H1 (cell line): Measurements from ENCODE around the gene TPBGL. TPM values are rescaled to one million over a fixed set of nuclear protein-coding genes. Genes with fewer than 3 reads are reported as not detected.

Experiments used
- CTCF ChIA-PET: fragments of 300-600 bp; sonication (Branson Sonifier 250); formaldehyde crosslinking; loops from one replicate; lab custom pipeline; 2021; ENCODE audit not compliant: partially characterized antibody; lab: Charles Lee
- POLR2A ChIA-PET: fragments of 300-600 bp; sonication (Branson Sonifier 250); formaldehyde crosslinking; loops from one replicate; lab custom pipeline; 2021; ENCODE audit warnings: inconsistent platforms; ENCODE audit not compliant: partially characterized antibody; lab: Charles Lee
- DNase-seq, 2 experiments: peaks; one replicate each; pipeline versions ENCODE4 v3.0.0 to v3.0.0-alpha.2; 2010 to 2022; ENCODE audit warnings: low spot score in 2 of 2, low read depth in 1 of 2, mixed read lengths in 1 of 2
- FAIRE-seq: peaks from 2 replicates; lab custom pipeline; 2011; peaks lifted over from hg19 to GRCh38; lab: Jason Lieb, UNC
- H2AFZ ChIP-seq: 2 replicates; pipeline ENCODE4 v1.8.1; 2012; ENCODE audit warnings: low read length, inconsistent platforms
- H2AK5ac ChIP-seq: 2 replicates; pipeline ENCODE4 v1.6.1; 2013; ENCODE audit warnings: low read depth, low read length
- H2BK120ac ChIP-seq: replicated peaks from 2 replicates; pipeline ENCODE3; 2013; ENCODE audit warnings: low read depth, low read length, inconsistent platforms
- H2BK12ac ChIP-seq: 2 replicates; pipeline ENCODE4 v1.6.1; 2013; ENCODE audit warnings: low read depth, low read length
- H2BK15ac ChIP-seq: 2 replicates; pipeline ENCODE4 v1.6.1; 2013; ENCODE audit warnings: low read length
- H2BK20ac ChIP-seq: 2 replicates; pipeline ENCODE4 v1.6.1; 2013; ENCODE audit warnings: low read length
- H2BK5ac ChIP-seq: 2 replicates; pipeline ENCODE4 v1.6.1; 2013; ENCODE audit warnings: low read depth, low read length
- H3K14ac ChIP-seq: 2 replicates; pipeline ENCODE4 v1.6.1; 2013; ENCODE audit warnings: inconsistent platforms; ENCODE audit not compliant: insufficient read length
- H3K18ac ChIP-seq: 2 replicates; pipeline ENCODE4 v1.6.1; 2013; ENCODE audit warnings: low read length; ENCODE audit errors: extremely low read depth
- H3K23ac ChIP-seq: 2 replicates; pipeline ENCODE4 v1.6.1; 2013; ENCODE audit warnings: inconsistent platforms; ENCODE audit not compliant: insufficient read length
- H3K23me2 ChIP-seq: 2 replicates; pipeline ENCODE4 v1.6.1; 2013; ENCODE audit warnings: low read depth, low read length
- H3K27ac ChIP-seq: 2 replicates; pipeline ENCODE4 v1.6.1; 2011; ENCODE audit warnings: low read depth, low read length, inconsistent platforms
- H3K27me3 ChIP-seq, 4 experiments: replicated peaks in 1 of 4; 1 replicate in 1 of 4; 2 replicates in 3 of 4; pipeline versions ENCODE4 v1.6.1 to v1.8.1; 2011 to 2013; ENCODE audit warnings: low read length in 3 of 4, mild to moderate bottlenecking in 3 of 4, inconsistent platforms in 2 of 4, mixed read lengths in 2 of 4, moderate library complexity in 1 of 4; ENCODE audit not compliant: control insufficient read depth in 3 of 4, insufficient read depth in 3 of 4; ENCODE audit errors: extremely low read depth in 1 of 4
- H3K36me3 ChIP-seq, 4 experiments: 2 replicates each; pipeline versions ENCODE4 v1.6.1 to v1.8.1; 2011 to 2013; ENCODE audit warnings: mild to moderate bottlenecking in 4 of 4, low read length in 3 of 4, moderate library complexity in 2 of 4, control low read depth in 1 of 4, inconsistent platforms in 1 of 4; ENCODE audit not compliant: insufficient read depth in 4 of 4, control insufficient read depth in 2 of 4
- H3K4ac ChIP-seq: replicated peaks from 2 replicates; pipeline ENCODE3; 2013; ENCODE audit warnings: low read length, low read depth, mixed read lengths, inconsistent platforms; ENCODE audit not compliant: insufficient read length
- H3K4me1 ChIP-seq, 4 experiments: replicated peaks in 1 of 4; 1 replicate in 1 of 4; 2 replicates in 3 of 4; pipeline versions ENCODE4 v1.6.1 to v1.8.1; 2011 to 2013; ENCODE audit warnings: low read length in 3 of 4, inconsistent platforms in 2 of 4, mixed read lengths in 1 of 4; ENCODE audit not compliant: insufficient read depth in 4 of 4, control insufficient read depth in 3 of 4
- H3K4me2 ChIP-seq, 2 experiments: 2 replicates each; pipeline versions ENCODE4 v1.6.1 to v1.8.1; 2011 to 2013; ENCODE audit warnings: low read depth in 2 of 2, low read length in 2 of 2, control low read depth in 1 of 2, inconsistent platforms in 1 of 2, mild to moderate bottlenecking in 1 of 2; ENCODE audit not compliant: insufficient read depth in 1 of 2
- H3K4me3 ChIP-seq, 4 experiments: fragments of 200-600, 300-600 bp in 1 of 4; sonication (generic), shearing (Covaris generic), sonication (Bioruptor Twin) in 1 of 4; 2 replicates each; pipeline versions ENCODE4 v1.5.1 to v1.8.1; 2011 to 2016; ENCODE audit warnings: low read length in 4 of 4, low read depth in 3 of 4, control low read depth in 2 of 4, inconsistent platforms in 2 of 4, mild to moderate bottlenecking in 2 of 4, mixed read lengths in 1 of 4, moderate library complexity in 1 of 4; ENCODE audit not compliant: insufficient read depth in 2 of 4; ENCODE audit errors: extremely low read depth in 1 of 4
- H3K56ac ChIP-seq: replicated peaks from 2 replicates; pipeline ENCODE3; 2013; ENCODE audit warnings: low read depth, mild to moderate bottlenecking, mixed read lengths, low read length, inconsistent platforms; ENCODE audit not compliant: insufficient read length
- H3K79me1 ChIP-seq: 2 replicates; pipeline ENCODE4 v1.6.1; 2013; ENCODE audit warnings: low read depth, low read length, control low read depth
- H3K79me2 ChIP-seq, 2 experiments: 2 replicates each; pipeline versions ENCODE4 v1.6.1 to v1.8.1; 2012 to 2013; ENCODE audit warnings: low read length in 2 of 2, mild to moderate bottlenecking in 2 of 2, inconsistent platforms in 1 of 2; ENCODE audit not compliant: insufficient read depth in 2 of 2, control insufficient read depth in 1 of 2
- H3K9ac ChIP-seq, 4 experiments: replicated peaks in 1 of 4; 1 replicate in 1 of 4; 2 replicates in 3 of 4; pipeline versions ENCODE4 v1.6.1 to v1.8.1; 2011 to 2013; ENCODE audit warnings: low read depth in 3 of 4, low read length in 3 of 4, control low read depth in 2 of 4, mild to moderate bottlenecking in 2 of 4, moderate library complexity in 2 of 4, inconsistent platforms in 1 of 4; ENCODE audit errors: extremely low read depth in 1 of 4
- H3K9me3 ChIP-seq, 2 experiments: 2 replicates each; pipeline versions ENCODE4 v1.6.1 to v1.8.1; 2012 to 2013; ENCODE audit warnings: mild to moderate bottlenecking in 2 of 2, moderate library complexity in 2 of 2, control low read depth in 1 of 2, inconsistent platforms in 1 of 2, low read depth in 1 of 2, low read length in 1 of 2, mixed read lengths in 1 of 2; ENCODE audit not compliant: insufficient read depth in 2 of 2
- H4K20me1 ChIP-seq, 2 experiments: replicated peaks in 1 of 2; 2 replicates each; pipeline versions ENCODE3 to v1.8.1; 2011 to 2013; ENCODE audit warnings: inconsistent platforms in 2 of 2, low read length in 2 of 2, mild to moderate bottlenecking in 1 of 2; ENCODE audit not compliant: insufficient read depth in 2 of 2, control insufficient read depth in 1 of 2
- H4K5ac ChIP-seq: 2 replicates; pipeline ENCODE4 v1.6.1; 2013; ENCODE audit warnings: low read length, low read depth, mixed read lengths, inconsistent platforms; ENCODE audit not compliant: insufficient read length
- H4K8ac ChIP-seq: 2 replicates; pipeline ENCODE4 v1.8.0; 2013; ENCODE audit warnings: mild to moderate bottlenecking, moderate library complexity, low read length, inconsistent platforms; ENCODE audit not compliant: insufficient read depth; ENCODE audit errors: extremely low read depth
- H4K91ac ChIP-seq: replicated peaks from 2 replicates; pipeline ENCODE3; 2013; ENCODE audit warnings: low read length, mixed read lengths, inconsistent platforms; ENCODE audit not compliant: insufficient read length
- CTBP2 ChIP-seq: IDR thresholded peaks from 2 replicates; pipeline ENCODE4 v1.7.0; 2011; ENCODE audit warnings: borderline replicate concordance, mild to moderate bottlenecking, moderate library complexity, mixed read lengths, low read length; ENCODE audit not compliant: insufficient read depth, insufficient read length
- GTF2F1 ChIP-seq: IDR thresholded peaks from 2 replicates; pipeline ENCODE4 v1.6.1; 2012; ENCODE audit warnings: low read depth, low read length, improper control_type of control experiment, borderline replicate concordance
- SIRT6 ChIP-seq: IDR thresholded peaks from one replicate; pipeline ENCODE4 v1.7.1; 2012; ENCODE audit warnings: low read length, inconsistent platforms
- ZNF274 ChIP-seq: IDR thresholded peaks from 2 replicates; pipeline ENCODE4 v1.7.0; 2012; ENCODE audit warnings: low read length, borderline replicate concordance; ENCODE audit errors: extremely low read depth
- WGBS, 2 experiments: shearing (Covaris generic) in 1 of 2; methylation state at CpG; one replicate each; pipeline versions ENCODE4 v1.1.6 to v1.1.7; 2013 to 2015; ENCODE audit warnings: low lambda C conversion rate in 2 of 2, mixed read lengths in 2 of 2, inconsistent platforms in 1 of 2, low coverage in 1 of 2, missing lambda C conversion rate in 1 of 2; ENCODE audit not compliant: insufficient replicate concordance in 2 of 2, insufficient coverage in 1 of 2, insufficient read length in 1 of 2; ENCODE audit errors: extremely low coverage in 1 of 2, missing lambda C conversion rate in 1 of 2; 5-methylcytosine and 5-hydroxymethylcytosine counted together
- polyA plus RNA-seq, 7 experiments: library from polyadenylated mRNA; depleted of rRNA in 3 of 7; stranded (reverse) in 5 of 7; unstranded in 2 of 7; fragments of >200 nt in 5 of 7; fragments of 200-250 nt in 2 of 7; gene quantifications; 1 replicate in 5 of 7; 2 replicates in 1 of 7; 4 replicates in 1 of 7; pipeline versions ENCODE4 v1.2.1 to v1.2.3, GENCODE V29; 2011 to 2013; ENCODE audit warnings: missing spikeins in 2 of 7, mixed read lengths in 2 of 7
- total RNA-seq: library from RNA; stranded (reverse); fragmentation: NEBNext Ultra II Directional; extraction: Animal tissue kit (Norgen Biotek cat#: 25700); gene quantifications from 2 replicates; pipeline ENCODE4 v1.2.1, GENCODE V29; 2021
- TF ChIP-seq, protein P1 (sequence below), 3 experiments: IDR thresholded peaks; 1 replicate in 2 of 3; 2 replicates in 1 of 3; pipeline versions ENCODE4 v1.5.1 to v1.6.1; 2011; ENCODE audit warnings: low read length in 3 of 3, mild to moderate bottlenecking in 3 of 3, inconsistent platforms in 2 of 3, low read depth in 1 of 3, moderate library complexity in 1 of 3; ENCODE audit not compliant: insufficient read depth in 1 of 3; ENCODE audit errors: control extremely low read depth in 1 of 3

The TPBGL gene
- total and polyA plus RNA-seq, 2 of the 8 experiments (the other 6 are each of a cell fraction or from before 2014, with no cell fraction given): 0.26 to 0.37 TPM

DNA sequence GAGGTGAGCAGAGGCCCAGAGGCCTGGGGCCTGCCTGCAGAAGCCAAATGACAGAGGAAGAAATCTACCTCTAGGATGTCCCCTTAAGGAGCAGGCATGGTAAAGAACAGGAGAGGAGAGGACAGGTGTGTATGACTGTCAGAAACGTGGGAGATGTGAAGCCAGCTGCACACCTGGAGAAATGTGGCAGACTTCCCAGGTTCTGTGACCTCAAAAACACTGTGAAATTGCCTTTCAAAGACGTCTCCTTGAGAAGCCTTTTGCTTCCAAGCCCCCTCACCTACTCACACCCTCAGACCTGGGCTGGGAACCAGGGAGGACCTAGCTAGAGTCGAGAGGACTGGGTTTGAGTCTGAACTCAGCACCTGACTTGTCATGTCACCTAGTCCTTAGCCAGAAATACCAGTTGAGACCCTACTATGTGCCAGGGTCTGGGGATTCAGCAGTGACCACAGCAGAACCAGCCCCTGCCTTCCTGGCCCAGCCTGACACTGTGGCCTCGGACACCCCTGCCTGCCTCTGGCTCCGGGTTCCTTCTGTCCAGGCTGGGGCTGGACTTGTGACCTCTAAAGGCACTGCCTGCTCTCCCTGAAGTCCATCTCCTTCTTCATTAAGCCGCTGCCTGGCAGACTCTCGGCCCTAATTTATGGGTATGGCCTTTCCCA is 5.6 kb downstream of the TPBGL start:
- Histone ChIP-seq H3K9ac (peak overlapping the region in 1 of 4 experiments; percentile 17; a peak in 1 of 7 replicates), H3K27me3 (peaks cover 18 to 35% (median 27%) of the 10 kb centered on the region in 4 experiments), H4K8ac (no peak overlapping the region), H2BK5ac (no peak overlapping the region), H2BK20ac (no peak overlapping the region), H3K4me2 (no peak overlapping the region), H2BK12ac (no peak overlapping the region), H2AK5ac (no peak overlapping the region), H3K4me1 (peaks cover 0 to 1% (median 0%) of the 10 kb centered on the region in 4 experiments; a peak in 2 of 7 replicates), H3K4ac (no peak overlapping the region), H4K5ac (no peak overlapping the region), H4K91ac (no peak overlapping the region), H3K14ac (no peak overlapping the region), H3K23ac (no peak overlapping the region), H2AFZ (no peak overlapping the region), H3K23me2 (peaks cover 5% of the 10 kb centered on the region; the same call in 1 of the 2 replicates), H3K79me1 (no peaks in the 10 kb centered on the region), H3K56ac (no peak overlapping the region), H2BK120ac (no peak overlapping the region), H3K27ac (no peak overlapping the region), H3K36me3 (no peaks in the 10 kb centered on the region), H3K18ac (no peak overlapping the region), H3K4me3 (no peak overlapping the region), H4K20me1 (peaks cover 0 to 3% of the 10 kb centered on the region in 2 experiments), H3K9me3 (no peaks in the 10 kb centered on the region), H3K79me2 (no peaks in the 10 kb centered on the region), H2BK15ac (no peak overlapping the region)
- CTCF ChIA-PET: interaction anchor here (1.6 to 34.9 kb wide), 6 partner anchors 11 to 187 kb away, joined by 4 to 952 read pairs (median 54); partner anchors contain the start of genes KLHL35, SLCO2B1 and TPBGL
- no peak for TF ChIP-seq GTF2F1
- TF ChIP-seq, protein P1, sequence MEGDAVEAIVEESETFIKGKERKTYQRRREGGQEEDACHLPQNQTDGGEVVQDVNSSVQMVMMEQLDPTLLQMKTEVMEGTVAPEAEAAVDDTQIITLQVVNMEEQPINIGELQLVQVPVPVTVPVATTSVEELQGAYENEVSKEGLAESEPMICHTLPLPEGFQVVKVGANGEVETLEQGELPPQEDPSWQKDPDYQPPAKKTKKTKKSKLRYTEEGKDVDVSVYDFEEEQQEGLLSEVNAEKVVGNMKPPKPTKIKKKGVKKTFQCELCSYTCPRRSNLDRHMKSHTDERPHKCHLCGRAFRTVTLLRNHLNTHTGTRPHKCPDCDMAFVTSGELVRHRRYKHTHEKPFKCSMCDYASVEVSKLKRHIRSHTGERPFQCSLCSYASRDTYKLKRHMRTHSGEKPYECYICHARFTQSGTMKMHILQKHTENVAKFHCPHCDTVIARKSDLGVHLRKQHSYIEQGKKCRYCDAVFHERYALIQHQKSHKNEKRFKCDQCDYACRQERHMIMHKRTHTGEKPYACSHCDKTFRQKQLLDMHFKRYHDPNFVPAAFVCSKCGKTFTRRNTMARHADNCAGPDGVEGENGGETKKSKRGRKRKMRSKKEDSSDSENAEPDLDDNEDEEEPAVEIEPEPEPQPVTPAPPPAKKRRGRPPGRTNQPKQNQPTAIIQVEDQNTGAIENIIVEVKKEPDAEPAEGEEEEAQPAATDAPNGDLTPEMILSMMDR (IDR thresholded peaks at IDR 0.05; ENCODE audit: control extremely low read depth in 1 of 3, insufficient read depth in 1 of 3, low read depth in 1 of 3, low read length in 3 of 3): no peak
- TF ChIP-seq CTBP2: no peak
- TF ChIP-seq SIRT6: no peak
- no peak for TF ChIP-seq ZNF274
- FAIRE-seq: no peak
- WGBS, 2 experiments: 89% methylated on average over 7 of the region's 7 CpGs; no CpG with 5 or more reads in 1 of the 2 experiments
- DNase-seq: no peak
- POLR2A ChIA-PET: interaction anchor here (1.6 kb wide), 1 partner anchor 154 kb away, joined by 3 read pairs; no protein-coding TSS in a partner anchor
